HepG2 (cell line): ENCODE results near the gene ZMYND8. TPM values are rescaled to one million over a fixed set of nuclear protein-coding genes. Genes with fewer than 3 reads are reported as not detected.

Source experiments
- BHLHE40 ChIP-seq: IDR thresholded peaks from 2 replicates; pipeline ENCODE4 v1.6.1; 2011; ENCODE audit warnings: low read length, improper control_type of control experiment
- BRCA1 ChIP-seq: sonication (generic); formaldehyde crosslinking; IDR thresholded peaks from 2 replicates; pipeline ENCODE4 v1.4.0; 2020; ENCODE audit warnings: missing genetic modification reagents
- KIAA2018 ChIP-seq: sonication (generic); formaldehyde crosslinking; IDR thresholded peaks from 2 replicates; pipeline ENCODE4 v1.5.0; 2020; ENCODE audit warnings: mild to moderate bottlenecking, missing genetic modification reagents, borderline replicate concordance
- STAT5B ChIP-seq: sonication (generic); formaldehyde crosslinking; IDR thresholded peaks from 2 replicates; pipeline ENCODE4 v1.4.0; 2020; ENCODE audit warnings: missing genetic modification reagents
- YY1 ChIP-seq: IDR thresholded peaks from 2 replicates; pipeline ENCODE4 v1.6.1; 2011; ENCODE audit warnings: low read length, low read depth, moderate library complexity, mild to moderate bottlenecking; ENCODE audit not compliant: insufficient read depth, insufficient replicate concordance
- ZNF142 ChIP-seq: sonication (generic); formaldehyde crosslinking; IDR thresholded peaks from 2 replicates; pipeline ENCODE4 v1.4.0; 2020; ENCODE audit warnings: missing genetic modification reagents
- ZNF367 ChIP-seq: sonication (generic); formaldehyde crosslinking; IDR thresholded peaks from 2 replicates; pipeline ENCODE4 v1.4.0; 2020; ENCODE audit warnings: missing genetic modification reagents, borderline replicate concordance
- ZSCAN12 ChIP-seq: sonication (generic); formaldehyde crosslinking; IDR thresholded peaks from 2 replicates; pipeline ENCODE4 v1.9.0; 2021; ENCODE audit warnings: mild to moderate bottlenecking, missing genetic modification reagents
- polyA plus RNA-seq, 8 experiments: library from polyadenylated mRNA; depleted of rRNA in 3 of 8; stranded (reverse) in 7 of 8; unstranded in 1 of 8; fragments of >200 nt; fragmentation: Illumina TruSeq in 4 of 8; extraction: Trizol in 4 of 8; gene quantifications; 2 replicates each; pipeline versions ENCODE4 v1.2.1 to v1.2.3, GENCODE V29; 2011 to 2016; ENCODE audit warnings: low read depth in 4 of 8, missing spikeins in 1 of 8, mixed read lengths in 1 of 8; ENCODE audit not compliant: insufficient read depth in 1 of 8
- total RNA-seq, 5 experiments: library from RNA; depleted of rRNA; stranded (reverse); fragments of >200 nt; fragmentation: Illumina TruSeq; extraction: Trizol; gene quantifications; 2 replicates each; pipeline ENCODE4 v1.2.3, GENCODE V29; 2016; ENCODE audit warnings: low read depth in 1 of 5
- TF ChIP-seq, protein P1 (sequence below): sonication (generic); formaldehyde crosslinking; IDR thresholded peaks from 2 replicates; pipeline ENCODE4 v1.8.1; 2023; ENCODE audit warnings: mild to moderate bottlenecking, inconsistent platforms, moderate library complexity, missing genetic modification reagents, borderline replicate concordance
- TF ChIP-seq, protein P2 (sequence below): sonication (generic); formaldehyde crosslinking; IDR thresholded peaks from 2 replicates; pipeline ENCODE4 v1.5.0; 2020; ENCODE audit warnings: missing genetic modification reagents, mild to moderate bottlenecking, borderline replicate concordance

ZMYND8 gene
- total and polyA plus RNA-seq, 2 of the 13 experiments (the other 11 are each of a cell fraction or from before 2014, with no cell fraction given), result 53.9 to 84.7 TPM

GRCh38 chr20:47320990-47321805 is 35.3 kb downstream of the ZMYND8 start (continued):
- TF ChIP-seq STAT5B (CRISPR knock-in tag) (no peak), YY1 (no peak), BHLHE40 (no peak), ZNF142 (CRISPR knock-in tag) (0 out of 2 replicates have a peak, but pooled peaks have one; percentile 43), ZSCAN12 (no peak), BRCA1 (no peak), ZNF367 (no peak), KIAA2018 (CRISPR knock-in tag) (no peak)
- TF ChIP-seq, protein P1, sequence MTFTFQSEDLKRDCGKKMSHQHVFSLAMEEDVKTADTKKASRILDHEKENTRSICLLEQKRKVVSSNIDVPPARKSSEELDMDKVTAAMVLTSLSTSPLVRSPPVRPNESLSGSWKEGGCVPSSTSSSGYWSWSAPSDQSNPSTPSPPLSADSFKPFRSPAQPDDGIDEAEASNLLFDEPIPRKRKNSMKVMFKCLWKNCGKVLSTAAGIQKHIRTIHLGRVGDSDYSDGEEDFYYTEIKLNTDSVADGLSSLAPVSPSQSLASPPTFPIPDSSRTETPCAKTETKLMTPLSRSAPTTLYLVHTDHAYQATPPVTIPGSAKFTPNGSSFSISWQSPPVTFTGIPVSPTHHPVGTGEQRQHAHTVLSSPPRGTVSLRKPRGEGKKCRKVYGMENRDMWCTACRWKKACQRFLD (CRISPR knock-in tag), result no peak
- TF ChIP-seq, protein P2, sequence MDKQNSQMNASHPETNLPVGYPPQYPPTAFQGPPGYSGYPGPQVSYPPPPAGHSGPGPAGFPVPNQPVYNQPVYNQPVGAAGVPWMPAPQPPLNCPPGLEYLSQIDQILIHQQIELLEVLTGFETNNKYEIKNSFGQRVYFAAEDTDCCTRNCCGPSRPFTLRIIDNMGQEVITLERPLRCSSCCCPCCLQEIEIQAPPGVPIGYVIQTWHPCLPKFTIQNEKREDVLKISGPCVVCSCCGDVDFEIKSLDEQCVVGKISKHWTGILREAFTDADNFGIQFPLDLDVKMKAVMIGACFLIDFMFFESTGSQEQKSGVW (CRISPR knock-in tag), result no peak
